Measurements from ENCODE around the gene LTBR.

The LTBR gene

GRCh38 chr12:6346942-6347341 is 37.0 kb upstream of the LTBR start:
- DNase-seq = no peak

GRCh38 chr12:6347367-6348338 is 36.3 kb upstream of the LTBR start:
- peak in 1 of 2 donors; percentile 83 for DNase-seq

GRCh38 chr12:6351622-6352021 is 32.3 kb upstream of the LTBR start:
- no peak for DNase-seq

GRCh38 chr12:6352193-6353173 is 31.5 kb upstream of the LTBR start:
- no peak for DNase-seq

DNA sequence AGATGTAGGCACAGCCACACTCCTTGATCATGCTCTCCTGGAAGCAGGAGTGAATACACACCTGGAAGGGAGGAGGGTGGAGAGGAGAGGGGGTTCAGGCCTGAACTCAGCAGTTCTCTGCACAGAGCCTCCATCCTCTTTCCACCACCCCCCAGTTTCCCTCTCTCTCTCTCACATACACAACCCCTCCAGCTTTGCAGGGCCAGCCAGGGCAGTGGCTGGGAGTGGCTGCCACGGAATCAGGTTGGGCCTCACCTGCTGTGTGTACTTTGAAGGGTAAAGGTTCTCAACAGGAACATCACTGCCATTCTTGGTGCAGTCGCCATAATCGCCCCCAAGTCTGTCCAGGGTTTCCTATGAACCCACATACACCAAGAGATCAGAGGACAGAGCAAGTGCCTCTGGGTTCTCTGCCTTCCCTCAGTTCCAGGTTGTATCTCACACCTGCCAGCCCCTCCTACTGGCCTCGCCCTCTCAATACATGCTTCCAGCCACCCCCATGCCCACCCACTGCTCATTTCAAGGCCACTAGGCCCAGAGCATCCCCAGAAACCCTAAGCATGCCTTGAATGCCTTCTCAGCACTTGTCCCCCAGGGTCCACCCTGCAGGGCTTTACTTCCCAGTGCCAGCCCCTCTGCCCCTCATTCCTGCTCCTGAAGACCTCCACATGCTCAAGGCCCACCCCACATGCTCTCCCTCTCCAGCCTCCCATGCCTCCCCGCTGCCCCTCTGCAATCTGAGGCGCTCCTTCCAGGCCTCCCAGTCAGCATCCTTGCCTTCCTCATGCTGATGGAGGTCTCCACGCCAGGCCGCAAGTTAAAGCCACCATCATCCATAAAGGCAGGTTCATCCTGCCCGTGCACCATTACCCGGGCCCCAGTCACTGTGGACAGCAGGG is 29.2 kb upstream of the LTBR start:
- no peak for DNase-seq

GRCh38 chr12:6355491-6356373 is 28.2 kb upstream of the LTBR start:
- no peak for DNase-seq

GRCh38 chr12:6356374-6356820 is 27.6 kb upstream of the LTBR start:
- DNase-seq = no peak

- DNase-seq = no peak
These were observed 25.1 kb upstream of the LTBR start for GRCh38 chr12:6358881-6359280.

DNA sequence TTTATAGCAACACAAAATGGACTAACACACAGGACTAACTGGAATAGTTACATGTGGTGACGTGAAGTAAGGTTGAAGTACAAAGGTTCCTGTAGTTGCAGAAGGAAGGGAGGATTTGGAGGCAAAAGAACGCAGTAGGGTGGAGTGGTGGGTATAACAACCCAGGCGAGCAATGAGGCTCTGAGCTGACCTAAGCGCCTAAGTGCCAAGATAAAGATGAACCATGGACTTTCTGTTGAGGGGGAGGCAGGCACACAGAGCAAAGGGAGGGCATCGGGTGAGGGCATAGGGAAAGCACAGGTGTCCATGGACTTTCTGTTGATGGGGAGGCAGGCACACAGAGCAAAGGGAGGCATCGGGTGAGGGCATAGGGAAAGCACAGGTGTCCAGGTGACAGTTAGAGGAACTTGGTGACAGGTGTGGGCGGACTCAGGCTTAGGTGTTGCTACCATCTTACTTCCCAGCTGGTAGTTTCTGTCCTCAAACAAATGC is 23.8 kb upstream of the LTBR start:
- DNase-seq = no peak

DNA sequence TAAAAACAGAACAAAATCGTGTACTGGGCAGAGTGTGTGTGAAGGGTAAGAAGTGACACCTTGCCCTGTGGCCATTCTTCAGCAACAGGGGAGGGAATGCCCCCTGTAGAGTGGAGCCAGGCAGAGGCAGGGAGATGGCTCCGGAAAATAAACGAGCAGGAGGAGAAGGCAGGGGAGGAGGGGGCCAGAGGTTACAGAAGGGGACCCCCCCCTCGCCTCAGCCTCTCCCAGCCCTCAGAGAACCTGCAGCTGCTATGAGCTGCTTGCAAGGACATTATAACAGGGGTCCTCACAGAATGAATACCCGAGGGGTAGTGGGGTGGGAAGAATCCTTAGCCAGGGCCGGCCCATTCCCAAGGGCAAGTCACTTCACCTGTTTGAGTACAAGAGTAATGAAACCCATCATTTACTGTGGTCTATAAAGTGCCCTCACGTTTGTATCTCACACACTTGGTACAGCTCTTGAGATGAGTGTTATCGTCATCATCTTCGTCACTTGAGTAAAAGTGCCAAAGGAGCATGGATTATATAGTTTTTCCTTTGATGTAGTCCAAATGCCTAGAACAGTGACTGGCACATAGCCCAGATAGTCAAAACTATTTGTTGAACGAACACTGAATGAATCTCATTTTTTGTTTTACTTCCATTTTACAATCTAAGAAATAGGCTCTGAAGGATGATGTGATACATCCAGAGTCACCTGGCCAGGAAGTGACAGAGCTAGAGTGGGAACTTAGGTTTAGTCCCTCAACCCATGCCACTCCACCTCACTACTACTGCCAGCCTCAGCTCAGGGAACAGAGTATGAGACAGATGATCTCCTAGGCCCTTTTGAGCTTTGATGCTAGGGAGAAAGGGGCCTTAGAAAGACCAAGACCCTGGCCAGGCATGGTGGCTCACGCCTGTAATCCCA is 23.1 kb upstream of the LTBR start:
- no peak for DNase-seq

GRCh38 chr12:6361834-6362233 is 22.1 kb upstream of the LTBR start:
- no peak for DNase-seq

- no peak for DNase-seq
These were observed 21.6 kb upstream of the LTBR start for GRCh38 chr12:6362403-6362802.

GRCh38 chr12:6363010-6363329 is 21.0 kb upstream of the LTBR start:
- DNase-seq = no peak

DNA sequence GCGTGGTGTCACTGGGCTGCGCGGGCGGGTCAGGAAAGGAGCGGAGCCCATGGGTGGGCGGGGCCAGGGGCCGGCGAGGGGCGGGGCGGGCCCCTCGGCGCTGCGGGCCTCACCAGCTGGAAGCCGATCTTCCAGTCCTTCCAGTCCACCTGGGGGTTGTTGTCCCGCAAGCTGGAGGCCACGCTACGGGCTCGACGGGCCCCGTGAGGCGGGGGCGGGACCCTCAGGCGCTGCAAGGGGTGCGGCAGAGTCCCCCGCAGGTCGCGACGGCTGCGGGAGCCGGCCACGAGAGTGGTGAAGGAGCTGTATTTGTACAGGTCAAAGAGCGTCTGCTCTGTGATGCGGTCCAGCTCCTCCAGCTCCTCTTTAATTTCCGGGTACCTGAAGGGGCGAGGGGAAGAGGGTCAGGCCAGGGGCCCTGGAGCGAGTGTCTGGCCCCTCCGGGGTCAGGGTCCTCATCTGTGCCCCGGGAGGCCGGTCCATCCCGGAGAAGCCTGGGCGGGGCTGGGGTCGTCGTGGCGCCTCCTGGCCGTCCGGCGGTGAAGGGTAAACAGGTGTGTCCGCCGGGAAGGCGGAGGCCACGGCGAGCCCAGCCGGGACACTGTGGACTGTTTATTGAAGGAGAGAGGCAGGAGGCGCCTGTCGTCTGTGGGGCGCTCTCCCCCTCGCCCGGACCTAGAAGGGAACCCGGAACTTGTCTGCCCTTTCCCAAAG is 20.5 kb upstream of the LTBR start:
- peak in 1 of 2 donors; percentile 46 for DNase-seq

DNA sequence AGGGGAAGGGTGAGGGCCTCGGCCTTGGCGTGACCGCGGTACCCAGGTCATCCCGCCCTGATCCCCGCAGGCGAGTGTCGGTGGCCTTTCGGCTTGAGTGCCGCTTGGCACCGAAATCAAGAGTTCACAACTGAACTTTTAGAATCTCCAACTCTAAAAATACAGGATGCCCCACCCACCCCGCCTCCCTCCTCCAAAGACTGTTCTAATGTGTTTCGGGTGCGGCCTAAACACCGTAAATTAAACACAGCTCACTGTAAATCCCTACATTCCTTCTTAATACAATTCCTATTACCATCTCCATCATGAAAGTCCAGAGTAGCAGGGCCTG is 20.0 kb upstream of the LTBR start:
- no peak for DNase-seq

DNA sequence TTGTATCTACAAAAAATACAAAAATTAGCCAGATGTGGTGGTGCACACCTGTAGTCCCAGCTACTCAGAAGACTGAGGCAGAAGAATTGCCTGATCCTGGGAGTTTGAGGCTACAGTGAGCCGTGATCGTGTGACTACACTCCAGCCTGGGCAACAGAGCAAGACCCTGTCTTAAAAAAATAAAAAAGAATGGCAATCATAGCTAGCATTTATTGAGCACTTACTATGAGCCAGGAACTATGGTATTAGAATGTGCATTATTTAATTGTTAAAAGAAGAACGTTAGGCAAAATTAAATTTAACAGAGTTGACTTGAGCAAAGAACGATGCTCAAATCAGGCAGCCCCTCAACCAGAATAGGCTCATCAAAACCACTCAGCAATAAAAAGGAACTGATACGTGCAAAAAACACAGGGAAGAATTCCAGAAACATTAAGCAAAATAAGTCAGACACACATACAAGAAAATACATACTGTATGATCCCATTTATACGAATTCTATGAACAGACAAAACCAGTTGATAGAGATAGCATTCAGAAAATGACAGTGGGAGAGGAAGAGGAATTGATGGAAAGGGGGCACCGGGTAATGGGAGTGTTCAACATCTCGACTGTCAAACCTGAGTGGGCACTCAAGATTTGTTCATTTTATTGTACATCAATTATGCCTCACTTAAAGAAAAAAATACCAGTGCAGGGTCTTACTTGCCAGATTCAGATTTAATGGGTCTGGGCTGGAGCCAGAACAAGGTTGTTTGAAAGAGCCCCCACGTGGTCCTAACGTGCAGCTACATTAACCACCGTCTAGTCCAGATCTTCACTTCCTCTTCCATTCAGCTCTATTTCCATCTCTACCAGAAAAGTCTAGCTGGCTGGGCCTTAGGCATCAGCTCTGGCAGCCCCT is 16.6 kb upstream of the LTBR start:
- DNase-seq = peak in 1 of 2 donors; percentile 90

- DNase-seq = no peak
These were observed 15.7 kb upstream of the LTBR start for GRCh38 chr12:6367969-6368892.

Measured in bone marrow (tissue), 2 donors.